ENCODE measurements around the gene EYS.

DNA sequence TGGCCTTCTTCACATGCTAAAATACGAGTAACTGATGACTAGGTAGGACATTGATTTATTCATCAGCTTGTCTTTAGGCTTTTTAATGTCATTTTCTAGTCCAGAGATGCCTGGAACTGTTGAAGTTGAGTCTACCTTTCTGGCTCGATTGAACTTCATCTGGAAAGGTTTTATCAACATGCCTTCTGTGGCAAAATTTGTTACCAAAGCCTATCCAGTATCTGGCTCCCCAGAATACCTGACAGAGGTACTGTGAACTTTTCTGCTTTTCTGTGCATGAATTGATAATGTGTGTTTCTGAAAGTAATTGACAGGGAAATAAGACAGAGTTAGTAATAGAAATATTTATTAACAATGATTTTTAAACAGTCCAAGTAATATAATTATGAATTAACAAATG lies 2000.4 kb downstream of the EYS start:
- TF ChIP-seq, protein P1, sequence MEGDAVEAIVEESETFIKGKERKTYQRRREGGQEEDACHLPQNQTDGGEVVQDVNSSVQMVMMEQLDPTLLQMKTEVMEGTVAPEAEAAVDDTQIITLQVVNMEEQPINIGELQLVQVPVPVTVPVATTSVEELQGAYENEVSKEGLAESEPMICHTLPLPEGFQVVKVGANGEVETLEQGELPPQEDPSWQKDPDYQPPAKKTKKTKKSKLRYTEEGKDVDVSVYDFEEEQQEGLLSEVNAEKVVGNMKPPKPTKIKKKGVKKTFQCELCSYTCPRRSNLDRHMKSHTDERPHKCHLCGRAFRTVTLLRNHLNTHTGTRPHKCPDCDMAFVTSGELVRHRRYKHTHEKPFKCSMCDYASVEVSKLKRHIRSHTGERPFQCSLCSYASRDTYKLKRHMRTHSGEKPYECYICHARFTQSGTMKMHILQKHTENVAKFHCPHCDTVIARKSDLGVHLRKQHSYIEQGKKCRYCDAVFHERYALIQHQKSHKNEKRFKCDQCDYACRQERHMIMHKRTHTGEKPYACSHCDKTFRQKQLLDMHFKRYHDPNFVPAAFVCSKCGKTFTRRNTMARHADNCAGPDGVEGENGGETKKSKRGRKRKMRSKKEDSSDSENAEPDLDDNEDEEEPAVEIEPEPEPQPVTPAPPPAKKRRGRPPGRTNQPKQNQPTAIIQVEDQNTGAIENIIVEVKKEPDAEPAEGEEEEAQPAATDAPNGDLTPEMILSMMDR (IDR thresholded peaks at IDR 0.05) = no peak
- TF ChIP-seq POLR2A (IDR thresholded peaks at IDR 0.05) = no peak
- no peak for TF ChIP-seq POLR2AphosphoS5 (IDR thresholded peaks at IDR 0.05)
